GM23248 (cell line): ENCODE results near the gene FAM118A. TPM values are rescaled to one million over a fixed set of nuclear protein-coding genes. Genes with fewer than 3 reads are reported as not detected.

ENCODE experiments used
- DNase-seq: peaks from one replicate; pipeline ENCODE4 v3.0.0-alpha.2; 2015
- H2AFZ ChIP-seq: fragments of 200-600 bp; sonication (generic); 2 replicates; pipeline ENCODE4 v1.6.1; 2016; ENCODE audit warnings: antibody characterized with exemption
- H3F3A ChIP-seq: fragments of 200-600 bp; sonication (generic); 2 replicates; pipeline ENCODE4 v1.6.1; 2016; ENCODE audit warnings: mild to moderate bottlenecking, antibody characterized with exemption, mixed run types; ENCODE audit not compliant: insufficient read depth
- H3K27ac ChIP-seq: fragments of 200-600 bp; sonication (generic); 2 replicates; pipeline ENCODE4 v1.5.1; 2016; ENCODE audit warnings: mild to moderate bottlenecking
- H3K27me3 ChIP-seq: fragments of 200-600 bp; sonication (generic); replicated peaks from 2 replicates; pipeline ENCODE4 v1.6.1; 2016; ENCODE audit warnings: mild to moderate bottlenecking; ENCODE audit not compliant: insufficient read depth
- H3K36me3 ChIP-seq: fragments of 200-600 bp; sonication (generic); 2 replicates; pipeline ENCODE4 v1.6.1; 2016; ENCODE audit warnings: low read depth, mild to moderate bottlenecking
- H3K4me1 ChIP-seq: fragments of 200-600 bp; sonication (generic); 2 replicates; pipeline ENCODE4 v1.6.1; 2016; ENCODE audit warnings: mild to moderate bottlenecking; ENCODE audit not compliant: insufficient read depth
- H3K4me2 ChIP-seq: fragments of 200-600 bp; sonication (generic); one replicate; pipeline ENCODE4 v1.6.1; 2016; ENCODE audit warnings: mild to moderate bottlenecking; ENCODE audit not compliant: unreplicated experiment
- H3K4me3 ChIP-seq: fragments of 200-600 bp; sonication (generic); 2 replicates; pipeline ENCODE4 v1.5.1; 2016; ENCODE audit warnings: mild to moderate bottlenecking
- H3K79me2 ChIP-seq: fragments of 200-600 bp; sonication (generic); 2 replicates; pipeline ENCODE4 v1.6.1; 2016; ENCODE audit warnings: mild to moderate bottlenecking; ENCODE audit not compliant: insufficient read depth
- H3K9ac ChIP-seq: fragments of 200-600 bp; sonication (generic); 2 replicates; pipeline ENCODE4 v1.6.1; 2016; ENCODE audit warnings: mild to moderate bottlenecking
- H3K9me2 ChIP-seq: fragments of 200-600 bp; sonication (generic); 2 replicates; pipeline ENCODE4 v1.6.1; 2016; ENCODE audit warnings: mixed run types, mild to moderate bottlenecking, moderate library complexity; ENCODE audit not compliant: insufficient read depth
- H3K9me3 ChIP-seq: fragments of 200-600 bp; sonication (generic); one replicate; pipeline ENCODE4 v1.6.1; 2017; ENCODE audit warnings: low read depth
- H4K20me1 ChIP-seq: fragments of 200-600 bp; sonication (generic); 2 replicates; pipeline ENCODE4 v1.6.0; 2016; ENCODE audit not compliant: insufficient read depth
- EZH2 ChIP-seq: fragments of 200-600 bp; sonication (generic); IDR thresholded peaks from 2 replicates; pipeline ENCODE4 v1.6.1; 2018; ENCODE audit warnings: antibody characterized with exemption, mild to moderate bottlenecking; ENCODE audit not compliant: insufficient read depth, poor library complexity, severe bottlenecking
- EZH2phosphoT487 ChIP-seq: fragments of 200-600 bp; sonication (generic); IDR thresholded peaks from 2 replicates; pipeline ENCODE4 v1.6.1; 2018; ENCODE audit warnings: antibody characterized with exemption, moderate library complexity, mild to moderate bottlenecking, low read depth; ENCODE audit not compliant: insufficient read depth
- WGBS, 2 experiments: methylation state at CpG; one replicate each; pipeline ENCODE4 v1.1.6; 2015 to 2017; ENCODE audit warnings: low lambda C conversion rate in 2 of 2, low coverage in 1 of 2; ENCODE audit errors: missing lambda C conversion rate in 2 of 2; 5-methylcytosine and 5-hydroxymethylcytosine counted together
- in situ Hi-C: fragments of 300-500 bp; cut with MboI; formaldehyde crosslinking; loops from 2 replicates; pipeline ENCODE4 v1.15.0; 2020
- polyA plus RNA-seq: library from polyadenylated mRNA; unstranded; fragments of >200 nt; fragmentation: Nextera tagmentation; extraction: Ambion mirVana; gene quantifications from 2 replicates; pipeline ENCODE4 v1.2.1, GENCODE V29; 2016
- total RNA-seq: library from RNA; depleted of rRNA; stranded (reverse); fragments of >200 nt; shearing (Covaris generic); gene quantifications from 2 replicates; pipeline ENCODE4 v1.2.3, GENCODE V29; 2014

The FAM118A gene
- total and polyA plus RNA-seq, 2 experiments from 2014 or later: 8.5 to 11.1 TPM

- no peaks in the 10 kb centered on the region for H3F3A ChIP-seq
- no peaks in the 10 kb centered on the region for H3K9me3 ChIP-seq
- H3K79me2 ChIP-seq: no peaks in the 10 kb centered on the region
- H3K27me3 ChIP-seq: peaks cover 38% of the 10 kb centered on the region
- no peak for DNase-seq
- H3K4me1 ChIP-seq: no peaks in the 10 kb centered on the region
- WGBS, 2 experiments: 75 to 76% methylated on average over 12 of the region's 12 CpGs
- H3K4me2 ChIP-seq: no peak overlapping the region
- TF ChIP-seq EZH2phosphoT487: no peak
- TF ChIP-seq EZH2: no peak
- in situ Hi-C loops: loop anchor here (10.0 kb wide), 1 partner anchor 138 kb away; no protein-coding TSS in a partner anchor
- H3K27ac ChIP-seq: no peak overlapping the region
- H2AFZ ChIP-seq: no peak overlapping the region
- H3K4me3 ChIP-seq: no peak overlapping the region
- no peaks in the 10 kb centered on the region for H3K36me3 ChIP-seq
- H4K20me1 ChIP-seq: no peaks in the 10 kb centered on the region
- H3K9me2 ChIP-seq: no peaks in the 10 kb centered on the region
- H3K9ac ChIP-seq: no peak overlapping the region
These were observed 22.7 kb upstream of the FAM118A start for GRCh38 chr22:45286854-45287551.

- no peaks in the 10 kb centered on the region for H4K20me1 ChIP-seq
- H3K36me3 ChIP-seq: no peaks in the 10 kb centered on the region
- in situ Hi-C loops: no loop called here
- H2AFZ ChIP-seq: peak overlapping the region; percentile 16; the same call in 1 of the 2 replicates
- no peaks in the 10 kb centered on the region for H3K4me1 ChIP-seq
- H3K27ac ChIP-seq: no peak overlapping the region
- no peak for TF ChIP-seq EZH2phosphoT487
- TF ChIP-seq EZH2: no peak
- H3F3A ChIP-seq: no peaks in the 10 kb centered on the region
- H3K9me2 ChIP-seq: no peaks in the 10 kb centered on the region
- H3K4me3 ChIP-seq: peak overlapping the region; percentile 2; the same call in 1 of the 2 replicates
- DNase-seq: peak; percentile 88
- 17 to 18% methylated on average over 16 to 17 of the region's 18 CpGs for WGBS, 2 experiments
- 0 out of 2 replicates have a peak overlapping the region, but pooled peaks have one; percentile 5 for H3K9ac ChIP-seq
- H3K27me3 ChIP-seq: peaks cover 13% of the 10 kb centered on the region
- H3K4me2 ChIP-seq: peak overlapping the region; percentile 36
- no peaks in the 10 kb centered on the region for H3K79me2 ChIP-seq
- H3K9me3 ChIP-seq: no peaks in the 10 kb centered on the region
These were observed 19.3 kb upstream of the FAM118A start for GRCh38 chr22:45290410-45290936.

- no peak for DNase-seq
- Histone ChIP-seq H3K79me2 (no peaks in the 10 kb centered on the region), H3K36me3 (no peaks in the 10 kb centered on the region), H3K4me3 (peak overlapping the region; percentile 2; the same call in 1 of the 2 replicates), H3K27me3 (peaks cover 6% of the 10 kb centered on the region), H3K4me2 (peak overlapping the region; percentile 36), H3K4me1 (no peaks in the 10 kb centered on the region), H3K27ac (no peak overlapping the region), H3K9me3 (no peaks in the 10 kb centered on the region), H3K9me2 (no peaks in the 10 kb centered on the region), H2AFZ (peak overlapping the region; percentile 16; the same call in 1 of the 2 replicates), H4K20me1 (no peaks in the 10 kb centered on the region), H3K9ac (no peak overlapping the region), H3F3A (no peaks in the 10 kb centered on the region)
- WGBS, 2 experiments: 66 to 69% methylated on average over 8 of the region's 8 CpGs
- TF ChIP-seq EZH2phosphoT487 (no peak), EZH2 (no peak)
- in situ Hi-C loops: no loop called here
These were observed 18.4 kb upstream of the FAM118A start for GRCh38 chr22:45291061-45291930.

GRCh38 chr22:45291931-45292290 lies 17.8 kb upstream of the FAM118A start:
- Histone ChIP-seq H3K27me3 (no peaks in the 10 kb centered on the region), H3K79me2 (no peaks in the 10 kb centered on the region), H3K27ac (no peak overlapping the region), H3K9me2 (no peaks in the 10 kb centered on the region), H2AFZ (no peak overlapping the region), H3K9me3 (no peaks in the 10 kb centered on the region), H3K4me3 (no peak overlapping the region), H4K20me1 (no peaks in the 10 kb centered on the region), H3K36me3 (no peaks in the 10 kb centered on the region), H3F3A (no peaks in the 10 kb centered on the region), H3K9ac (no peak overlapping the region), H3K4me2 (no peak overlapping the region), H3K4me1 (no peaks in the 10 kb centered on the region)
- WGBS, 2 experiments: 59 to 61% methylated on average over 9 of the region's 9 CpGs
- DNase-seq: no peak
- in situ Hi-C loops: no loop called here
- TF ChIP-seq EZH2phosphoT487: no peak
- TF ChIP-seq EZH2: no peak
